ENCODE measurements around the gene EHBP1.

EHBP1 gene

GRCh38 chr2:62814123-62814522 lies 108.6 kb downstream of the EHBP1 start:
- Histone ChIP-seq H3K79me2 (ENCODE audit: insufficient read depth, low read depth) (no peaks in the 10 kb centered on the region), H3K9ac (no peak overlapping the region), H3K4me1 (ENCODE audit: low read depth, poor library complexity, severe bottlenecking) (no peaks in the 10 kb centered on the region), H4K20me1 (ENCODE audit: insufficient read depth) (no peaks in the 10 kb centered on the region), H3K36me3 (ENCODE audit: insufficient read depth) (no peaks in the 10 kb centered on the region), H3K4me3 (IDR thresholded peaks at IDR 0.05; ENCODE audit: insufficient read depth, low read depth, low read length) (no peak overlapping the region), H2AFZ (ENCODE audit: low read depth) (no peak overlapping the region), H3K27me3 (ENCODE audit: insufficient read depth, low read depth) (no peaks in the 10 kb centered on the region), H3K27ac (no peak overlapping the region), H3K4me2 (no peak overlapping the region)
- no peak for TF ChIP-seq CTCF (conservative IDR thresholded peaks at IDR 0.05; ENCODE audit: low read depth, low read length)

- no peaks in the 10 kb centered on the region for H3K27me3 ChIP-seq (ENCODE audit: insufficient read depth, low read depth)
- TF ChIP-seq CTCF (conservative IDR thresholded peaks at IDR 0.05; ENCODE audit: low read depth, low read length) = no peak
- H3K27ac ChIP-seq = no peak overlapping the region
- no peak overlapping the region for H3K9ac ChIP-seq
- no peaks in the 10 kb centered on the region for H3K79me2 ChIP-seq (ENCODE audit: insufficient read depth, low read depth)
- H3K36me3 ChIP-seq (ENCODE audit: insufficient read depth) = no peaks in the 10 kb centered on the region
- no peak overlapping the region for H3K4me2 ChIP-seq
- H2AFZ ChIP-seq (ENCODE audit: low read depth) = no peak overlapping the region
- H4K20me1 ChIP-seq (ENCODE audit: insufficient read depth) = no peaks in the 10 kb centered on the region
- no peaks in the 10 kb centered on the region for H3K4me1 ChIP-seq (ENCODE audit: low read depth, poor library complexity, severe bottlenecking)
- H3K4me3 ChIP-seq (IDR thresholded peaks at IDR 0.05; ENCODE audit: insufficient read depth, low read depth, low read length) = no peak overlapping the region
Measured at GRCh38 chr2:62817348-62817747, 111.8 kb downstream of the EHBP1 start.

DNA sequence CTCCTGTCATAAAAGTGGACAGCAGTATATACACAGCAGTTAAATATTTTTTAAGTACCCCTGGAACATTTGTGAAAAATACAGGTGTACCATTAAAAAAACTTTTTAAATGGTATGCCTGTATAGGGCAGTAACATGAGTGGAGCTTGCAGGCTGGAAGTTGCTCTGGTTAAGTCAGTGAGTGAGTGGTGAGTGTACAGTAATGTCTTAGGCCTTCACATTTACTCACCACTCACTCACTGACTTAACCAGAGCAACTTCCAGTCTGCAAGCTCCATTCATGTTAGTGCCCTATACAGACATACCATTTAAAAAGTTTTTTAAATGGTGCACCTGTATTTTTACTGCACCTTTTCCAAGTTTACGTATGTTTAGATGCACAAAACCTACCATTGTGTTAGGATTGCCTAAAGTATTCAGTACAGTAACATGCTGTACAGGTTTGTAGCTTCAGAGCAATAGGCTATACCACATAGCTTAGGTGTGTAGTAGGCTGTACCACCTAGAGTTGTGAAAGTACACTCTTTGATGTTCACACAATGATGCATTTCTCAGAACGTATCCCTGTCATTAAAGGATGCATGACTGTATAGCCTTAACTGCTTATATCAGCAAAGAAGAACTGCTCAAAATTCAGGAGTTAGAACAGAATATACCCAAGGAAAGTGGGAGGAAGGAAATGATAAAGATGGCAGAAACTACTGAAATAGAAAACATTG lies 112.6 kb downstream of the EHBP1 start:
- Histone ChIP-seq H3K4me3 (IDR thresholded peaks at IDR 0.05; ENCODE audit: insufficient read depth, low read depth, low read length) (no peak overlapping the region), H4K20me1 (ENCODE audit: insufficient read depth) (no peaks in the 10 kb centered on the region)
- no peak for TF ChIP-seq CTCF (conservative IDR thresholded peaks at IDR 0.05; ENCODE audit: low read depth, low read length)

GRCh38 chr2:62822549-62822948 lies 117.0 kb downstream of the EHBP1 start:
- Histone ChIP-seq H3K27ac (no peak overlapping the region), H3K27me3 (ENCODE audit: insufficient read depth, low read depth) (no peaks in the 10 kb centered on the region), H3K4me3 (IDR thresholded peaks at IDR 0.05; ENCODE audit: insufficient read depth, low read depth, low read length) (no peak overlapping the region), H3K4me1 (ENCODE audit: low read depth, poor library complexity, severe bottlenecking) (no peaks in the 10 kb centered on the region), H3K9ac (no peak overlapping the region), H3K4me2 (no peak overlapping the region), H2AFZ (ENCODE audit: low read depth) (no peak overlapping the region), H3K79me2 (ENCODE audit: insufficient read depth, low read depth) (no peaks in the 10 kb centered on the region), H3K36me3 (ENCODE audit: insufficient read depth) (no peaks in the 10 kb centered on the region), H4K20me1 (ENCODE audit: insufficient read depth) (no peaks in the 10 kb centered on the region)
- no peak for TF ChIP-seq CTCF (conservative IDR thresholded peaks at IDR 0.05; ENCODE audit: low read depth, low read length)

More for the DNA sequence above, 112.6 kb downstream of the EHBP1 start:
- Histone ChIP-seq H3K79me2 (ENCODE audit: insufficient read depth, low read depth) (no peaks in the 10 kb centered on the region), H3K36me3 (ENCODE audit: insufficient read depth) (no peaks in the 10 kb centered on the region), H3K27me3 (ENCODE audit: insufficient read depth, low read depth) (no peaks in the 10 kb centered on the region), H3K4me1 (ENCODE audit: low read depth, poor library complexity, severe bottlenecking) (no peaks in the 10 kb centered on the region), H2AFZ (ENCODE audit: low read depth) (no peak overlapping the region), H3K4me2 (no peak overlapping the region), H3K9ac (no peak overlapping the region), H3K27ac (no peak overlapping the region)

Measured in KMS-11 (cell line).